NCI-H1092 (cell line): Measurements from ENCODE around the gene FIS1.
"Not testable (repeated sequence)": the region's sequence is repeated elsewhere in the genome, so short reads cannot be mapped to it uniquely, and the experiment has no call there.

Experiments
- DNase-seq: peaks from one replicate; lab custom pipeline; 2025; lab: John Stamatoyannopoulos, UW

The FIS1 gene

DNA sequence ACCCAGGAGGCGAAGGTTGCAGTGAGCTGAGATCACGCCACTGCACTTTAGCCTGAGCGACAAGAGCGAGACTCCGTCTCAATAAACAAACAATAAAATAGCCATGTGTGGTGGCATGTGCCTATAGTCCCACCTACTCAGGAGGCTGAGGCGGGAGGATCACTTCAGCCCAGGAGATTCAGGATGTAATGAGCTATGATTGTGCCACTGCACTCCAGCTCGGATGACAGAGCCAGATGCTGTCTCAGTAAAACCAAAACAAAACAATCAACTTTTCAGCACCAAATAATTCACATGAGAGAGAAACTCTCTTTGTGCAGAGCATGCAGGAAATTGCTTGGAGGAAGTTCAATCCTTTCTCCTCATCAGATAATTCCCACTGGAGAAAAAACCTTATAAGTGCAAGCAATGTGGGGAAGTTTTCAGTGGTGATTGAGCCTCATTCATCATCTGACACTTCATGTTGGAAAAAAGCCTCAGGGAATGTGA, 13.4 kb upstream of the FIS1 start:
- no peak for DNase-seq

DNA sequence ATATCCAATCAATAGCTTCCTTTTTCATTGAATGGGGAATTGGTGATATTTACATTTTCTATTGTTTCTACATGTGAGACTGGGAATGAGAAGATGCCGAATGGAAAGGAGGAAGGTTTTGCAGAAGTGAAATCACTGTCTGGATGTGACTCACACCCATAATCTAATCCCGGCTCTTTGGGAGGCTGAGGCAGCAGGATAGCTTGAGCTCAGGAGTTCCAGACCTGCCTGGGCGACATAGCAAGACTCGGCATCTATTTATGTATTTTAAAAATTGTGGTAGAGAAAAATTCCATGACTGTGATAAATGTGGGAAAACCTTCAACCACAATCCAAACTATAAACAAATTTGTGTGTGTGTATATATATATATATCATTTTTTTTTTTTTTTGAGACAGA, 10.9 kb upstream of the FIS1 start:
- DNase-seq, result no peak

DNA sequence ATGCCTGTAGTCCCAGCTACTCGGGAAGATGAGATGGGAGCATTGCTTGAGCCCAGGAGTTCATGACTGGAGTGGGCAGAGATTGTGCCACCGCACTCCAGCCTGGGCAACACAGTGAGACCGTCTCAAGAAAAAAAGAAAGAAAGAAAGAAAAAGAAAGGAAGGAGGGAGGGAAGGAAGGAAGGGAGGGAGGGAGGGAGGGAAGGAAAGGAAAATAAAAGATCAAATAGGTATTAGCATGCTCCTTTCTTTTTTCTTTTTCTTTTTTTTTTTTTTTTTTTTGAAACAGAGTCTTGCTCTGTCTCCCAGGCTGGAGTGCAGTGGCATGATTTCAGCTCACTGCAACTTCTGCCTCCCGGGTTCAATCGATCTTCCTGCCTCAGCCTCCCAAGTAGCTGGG, 8.3 kb upstream of the FIS1 start:
- not testable (repeated sequence) for DNase-seq

DNA sequence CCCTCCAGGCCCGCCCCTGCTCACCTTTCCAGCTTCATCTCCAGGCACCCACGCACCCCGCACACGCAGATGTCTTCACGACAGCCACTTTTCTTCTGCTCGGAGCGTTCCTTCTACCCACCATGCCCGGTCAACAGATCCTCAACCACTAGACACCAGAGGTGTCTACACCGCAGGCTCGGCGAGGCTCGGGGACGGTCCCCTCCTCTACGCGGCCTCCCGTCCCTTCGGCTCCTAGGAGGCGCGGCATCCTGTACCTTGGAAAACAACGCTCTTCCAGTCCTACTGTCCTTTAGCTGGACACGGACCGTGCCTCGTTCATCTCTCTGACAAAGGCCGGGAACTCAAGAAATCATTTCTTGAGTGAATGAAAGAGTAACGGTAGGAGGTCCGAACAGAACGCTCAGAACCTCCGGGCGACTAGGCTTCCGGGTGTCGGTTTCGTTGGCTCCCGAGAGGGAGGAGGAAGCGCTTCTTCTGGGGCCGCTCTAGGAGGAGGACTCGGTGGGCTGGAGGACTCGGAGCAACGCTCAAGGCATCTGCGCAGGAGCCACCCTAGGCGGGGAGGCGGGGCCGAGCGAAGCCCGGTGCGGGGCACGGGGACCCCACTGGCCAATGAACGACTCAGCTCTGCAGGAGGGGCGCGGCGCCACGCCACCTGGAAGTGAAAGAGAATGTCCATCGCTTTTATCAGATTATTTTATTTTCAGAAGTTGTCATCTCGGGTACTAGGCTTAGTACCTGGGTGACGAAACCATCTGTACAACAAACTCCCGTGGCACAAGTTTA, 7.2 kb upstream of the FIS1 start:
- peak; percentile 97 for DNase-seq

DNA sequence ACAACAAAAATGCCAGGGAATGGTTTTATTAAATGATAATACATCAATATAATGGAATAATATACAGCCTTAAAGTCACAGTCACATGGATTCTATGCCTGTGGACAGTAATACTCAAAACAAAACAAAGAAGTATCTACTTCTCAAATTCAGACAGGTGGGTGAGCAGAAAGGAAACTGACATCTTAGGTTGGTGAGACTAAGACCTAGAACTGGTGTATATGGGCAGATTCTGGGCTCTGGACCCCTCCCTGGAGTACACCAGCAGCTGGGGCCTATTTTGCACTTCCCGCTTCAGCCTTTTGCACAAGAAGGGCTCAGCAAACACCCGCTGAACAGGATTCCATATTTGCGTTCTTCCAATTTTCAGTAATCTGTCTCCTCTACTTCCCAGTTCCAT, 5.4 kb upstream of the FIS1 start:
- DNase-seq, result no peak

DNA sequence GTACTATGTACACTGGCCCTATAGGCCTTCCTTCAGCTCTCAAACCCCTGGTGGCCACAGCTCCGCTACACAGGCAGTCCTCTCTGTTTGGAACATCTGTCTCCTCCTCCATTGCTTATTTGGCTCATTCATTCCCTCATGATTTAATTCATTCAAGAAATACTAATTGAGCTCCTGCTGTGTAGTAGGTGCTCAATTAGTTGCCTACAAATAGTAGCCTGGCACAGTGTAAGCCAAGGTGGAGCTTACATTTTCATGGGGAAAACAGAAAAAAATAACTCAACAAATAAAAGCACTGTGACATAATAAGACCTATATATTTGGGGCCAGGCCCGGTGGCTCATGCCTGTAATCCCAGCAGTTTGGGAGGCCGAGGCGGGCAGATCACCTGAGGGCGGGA, 3.4 kb upstream of the FIS1 start:
- no peak for DNase-seq

DNA sequence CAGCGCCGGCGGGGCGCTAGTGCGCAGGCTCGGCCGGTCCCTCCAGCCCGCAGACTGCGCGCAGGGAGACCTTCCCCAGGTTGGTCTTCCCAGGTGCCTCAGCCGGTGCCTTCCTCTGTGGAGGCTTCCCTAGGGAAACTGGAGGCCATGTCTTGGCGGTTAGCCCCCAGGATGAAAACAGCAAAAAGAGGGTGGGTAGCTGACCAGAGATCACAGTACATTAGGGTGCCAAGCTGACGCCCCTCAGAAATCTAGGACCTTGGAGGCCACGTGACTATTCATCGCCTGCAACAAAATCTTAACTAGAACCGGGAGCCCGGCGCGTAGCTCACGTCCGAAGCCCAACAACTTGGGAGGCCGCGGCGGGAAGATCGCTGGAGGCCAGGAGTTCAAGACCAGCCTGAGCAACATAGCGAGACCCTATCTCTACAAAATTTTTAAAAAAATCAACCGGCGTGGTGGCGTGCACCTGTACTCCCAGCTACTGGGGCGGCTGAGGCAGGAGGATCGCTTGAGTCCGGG, 327 bp upstream of the FIS1 start:
- no peak for DNase-seq

DNA sequence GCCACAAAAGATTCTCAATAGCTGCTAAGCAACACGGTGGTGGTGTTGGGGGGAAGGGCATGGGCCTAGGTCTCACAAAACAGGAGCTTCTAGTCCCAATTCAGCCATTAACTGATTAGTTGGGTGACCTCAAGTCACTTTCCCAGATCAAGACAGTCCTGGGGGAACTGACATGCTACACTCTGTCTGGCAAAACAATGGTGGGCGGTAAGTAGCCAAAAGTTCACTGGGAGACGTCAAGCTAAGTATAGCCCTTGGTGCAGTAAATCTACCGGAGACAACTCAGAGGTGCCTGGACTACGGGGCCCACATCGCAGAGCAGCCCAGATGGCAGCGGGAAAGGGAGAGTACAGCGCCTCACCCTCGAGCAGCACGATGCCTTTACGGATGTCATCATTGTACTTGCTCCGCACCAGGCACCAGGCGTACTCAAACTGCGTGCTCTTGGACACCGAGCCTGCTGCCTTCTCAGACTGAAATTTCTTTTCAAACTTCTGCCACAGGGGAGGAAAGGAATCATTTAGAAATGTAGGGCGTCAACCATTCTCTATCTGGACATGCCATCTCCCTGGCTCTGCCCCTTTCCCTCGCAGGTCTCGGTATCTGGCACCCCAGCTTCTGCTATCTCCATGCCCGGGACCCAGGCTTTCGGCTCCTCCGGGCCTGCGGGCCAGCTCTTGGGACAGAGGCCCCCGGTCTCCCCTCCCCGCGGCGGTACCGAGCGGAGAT, 1.1 kb downstream of the FIS1 start:
- DNase-seq, result no peak

DNA sequence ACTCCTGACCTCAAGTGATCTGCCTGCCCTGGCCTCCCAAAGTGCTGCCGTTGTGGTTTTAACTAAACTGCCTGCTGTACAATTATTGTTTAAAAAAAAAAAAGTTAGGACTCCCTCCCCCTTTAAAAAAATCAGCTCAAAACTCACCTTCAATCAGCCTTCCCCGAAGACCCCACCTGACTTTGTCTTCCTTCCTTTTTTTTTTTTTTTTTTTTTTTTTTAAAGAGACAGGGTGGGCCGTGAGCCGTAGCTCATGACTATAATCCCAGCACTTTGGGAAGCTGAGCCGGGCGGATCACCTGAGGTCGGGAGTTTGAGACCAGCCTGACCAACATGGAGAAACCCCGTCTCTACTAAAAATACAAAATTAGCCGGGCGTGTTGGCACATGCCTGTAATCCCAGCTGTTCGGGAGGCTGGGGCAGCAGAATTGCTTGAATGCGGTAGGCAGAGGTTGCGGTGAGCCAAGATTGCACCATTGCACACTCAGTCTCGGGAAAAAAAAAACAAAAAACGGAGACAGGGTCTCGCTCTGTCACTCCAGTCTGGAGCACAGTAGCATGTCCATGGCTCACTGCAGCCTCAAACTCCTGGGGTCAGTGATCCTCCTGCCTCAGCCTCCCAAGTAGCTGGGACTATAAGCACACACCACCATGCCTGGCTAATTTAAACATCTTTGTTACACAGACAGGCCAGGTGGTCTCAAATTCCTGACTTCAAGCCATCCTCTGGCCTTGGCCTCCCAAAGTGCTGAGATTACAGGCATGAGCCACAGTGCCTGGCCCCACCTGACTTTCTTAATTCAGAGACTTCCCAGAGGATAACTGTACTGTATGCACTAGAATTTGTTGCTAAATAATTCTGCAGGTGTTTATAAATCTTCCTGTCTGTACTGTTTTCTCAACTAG, 3.2 kb downstream of the FIS1 start:
- DNase-seq, result no peak

DNA sequence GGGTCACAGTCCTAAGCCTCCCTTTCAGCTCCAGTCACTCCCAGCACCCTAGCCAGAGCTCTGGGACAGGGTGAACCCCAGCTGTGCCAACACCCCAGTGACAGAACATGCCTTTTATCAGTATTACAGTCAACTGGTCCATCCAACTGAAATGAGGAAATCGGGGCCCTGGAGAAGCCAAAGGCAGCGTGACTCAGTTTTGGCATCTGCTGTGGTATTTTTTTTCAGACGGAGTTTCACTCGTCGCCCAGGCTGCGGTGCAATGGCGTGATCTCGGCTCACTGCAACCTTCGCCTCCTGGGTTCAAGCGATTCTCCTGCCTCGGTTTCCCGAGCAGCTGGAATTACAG, 3.9 kb downstream of the FIS1 start:
- no peak for DNase-seq

DNA sequence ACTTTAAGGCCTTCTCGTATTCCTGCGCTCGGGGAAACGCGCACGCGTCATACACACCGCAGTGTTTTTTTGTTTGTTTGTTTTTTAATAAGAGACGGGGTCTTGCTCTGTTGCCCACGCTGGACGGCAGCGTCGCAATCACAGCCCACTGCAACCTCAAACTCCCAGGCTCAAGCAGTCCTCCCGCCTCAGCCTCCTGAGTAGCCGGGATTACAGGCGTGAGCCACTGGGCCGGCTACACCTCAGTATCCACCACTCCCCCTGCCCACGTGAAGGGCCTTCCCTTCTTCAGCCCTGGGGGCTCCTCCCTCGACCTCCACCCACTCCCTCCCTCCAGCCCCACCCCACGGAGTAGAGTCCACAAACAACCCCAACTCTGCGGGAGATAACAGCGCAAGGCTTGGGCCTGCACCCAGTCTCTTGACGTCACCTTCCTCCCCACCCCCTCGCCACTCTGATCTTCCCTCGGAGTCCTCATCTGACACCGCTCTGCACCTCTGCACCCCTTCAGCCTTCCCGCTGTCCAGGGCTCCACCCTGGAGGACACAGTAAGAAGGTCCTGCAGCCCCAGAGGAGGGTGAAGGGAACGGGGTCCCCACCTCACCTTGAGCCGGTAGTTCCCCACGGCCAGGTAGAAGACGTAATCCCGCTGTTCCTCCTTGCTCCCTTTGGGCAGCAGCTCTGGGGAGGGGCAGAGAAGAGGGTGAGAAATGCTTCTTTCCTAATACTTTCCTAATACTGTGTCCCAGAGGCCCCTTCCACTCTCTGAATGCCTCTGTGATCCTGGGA, 4.5 kb downstream of the FIS1 start:
- no peak for DNase-seq

DNA sequence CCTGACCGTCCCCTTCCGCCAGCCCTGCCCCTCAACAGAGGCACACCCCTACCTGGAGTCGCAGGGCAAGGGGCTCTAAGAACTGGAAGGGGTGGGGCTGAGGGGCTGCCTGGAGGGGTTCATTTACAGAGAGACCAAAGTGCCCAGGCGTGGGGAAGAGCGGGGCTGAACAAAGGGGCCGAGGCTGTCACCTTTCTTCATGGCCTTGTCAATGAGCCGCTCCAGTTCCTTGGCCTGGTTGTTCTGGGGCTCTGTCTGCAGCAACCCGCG, 5.0 kb downstream of the FIS1 start:
- no peak for DNase-seq

DNA sequence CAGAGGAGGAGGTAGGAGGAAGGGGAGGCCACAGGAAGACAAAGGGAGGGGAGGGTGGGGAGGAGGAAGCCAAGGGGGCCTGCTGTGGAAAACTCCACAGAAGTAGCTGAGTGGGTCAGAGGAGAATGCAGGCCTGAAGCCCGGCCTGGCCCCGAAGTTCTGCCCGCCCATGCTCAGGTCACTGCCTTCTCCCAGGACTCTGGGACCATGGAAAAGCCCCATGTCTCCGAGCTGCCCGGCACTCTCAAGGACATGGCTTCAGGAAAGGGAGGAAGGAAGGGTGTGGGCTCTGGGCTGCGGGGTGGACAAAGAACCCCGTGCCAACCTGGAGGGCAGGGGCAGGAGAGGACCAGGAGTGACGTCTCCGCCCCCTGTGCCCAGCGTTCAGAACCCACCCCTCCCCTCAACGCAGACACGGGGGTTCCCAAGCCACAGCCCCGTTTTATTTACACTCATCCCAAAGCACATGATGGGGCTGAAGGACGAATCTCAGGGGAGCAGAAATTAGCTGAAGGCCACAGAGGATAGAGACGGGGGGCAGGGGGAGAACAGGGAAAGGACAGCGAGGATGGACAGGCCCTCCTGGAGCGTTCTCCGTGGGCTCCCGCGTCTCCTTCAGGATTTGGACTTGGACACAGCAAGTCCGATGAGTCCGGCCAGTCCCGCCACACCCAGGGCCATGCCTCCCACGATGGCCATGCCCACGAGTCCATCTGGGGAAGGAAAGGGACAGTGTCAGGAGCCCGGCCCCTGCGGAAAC, 5.5 kb downstream of the FIS1 start:
- DNase-seq, result no peak

DNA sequence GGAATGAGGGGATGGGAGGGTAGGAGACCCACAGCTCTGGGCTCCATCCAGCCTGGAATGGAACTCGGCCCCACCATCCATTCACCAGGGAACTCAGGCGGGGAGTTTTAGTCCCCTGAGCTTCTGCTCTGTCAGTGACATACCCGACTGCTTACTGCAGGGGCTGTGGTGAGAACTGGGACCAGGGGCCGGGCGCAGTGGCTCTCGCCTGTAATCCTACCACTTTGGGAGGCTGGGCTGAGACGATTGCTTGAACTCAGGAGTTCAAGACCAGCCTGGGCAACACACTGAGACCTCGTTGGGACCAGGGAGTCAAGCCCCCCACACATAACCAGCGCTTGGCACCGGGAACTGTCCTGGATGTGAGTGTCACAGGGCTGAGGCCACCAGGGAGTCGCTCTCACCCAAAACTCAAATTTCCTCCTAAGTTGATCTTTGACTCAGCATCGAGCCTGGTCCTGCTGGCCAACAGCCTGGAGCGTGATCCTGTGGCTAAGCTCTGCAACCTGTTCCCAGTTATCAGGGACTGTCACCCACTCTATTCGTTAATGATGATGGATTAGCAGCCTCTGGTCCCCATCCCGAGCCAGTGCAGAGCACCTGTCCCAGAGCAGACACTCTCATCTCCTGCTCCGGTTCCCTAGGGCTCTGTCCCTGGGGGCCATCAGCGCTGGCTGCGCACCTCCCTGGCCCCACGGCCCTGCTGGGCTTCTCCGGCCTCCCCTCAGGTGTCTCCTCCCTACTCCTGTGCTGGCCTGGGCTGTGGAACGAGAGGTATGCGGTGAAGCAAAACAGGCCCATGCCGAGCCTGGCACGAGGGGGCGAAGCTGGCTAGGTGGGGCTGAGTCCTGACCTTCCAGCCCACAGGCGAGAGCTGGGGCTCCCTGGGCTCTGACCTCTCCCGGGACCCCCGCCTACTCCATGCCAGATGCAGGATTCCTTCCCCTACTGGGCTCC, 6.4 kb downstream of the FIS1 start:
- no peak for DNase-seq

DNA sequence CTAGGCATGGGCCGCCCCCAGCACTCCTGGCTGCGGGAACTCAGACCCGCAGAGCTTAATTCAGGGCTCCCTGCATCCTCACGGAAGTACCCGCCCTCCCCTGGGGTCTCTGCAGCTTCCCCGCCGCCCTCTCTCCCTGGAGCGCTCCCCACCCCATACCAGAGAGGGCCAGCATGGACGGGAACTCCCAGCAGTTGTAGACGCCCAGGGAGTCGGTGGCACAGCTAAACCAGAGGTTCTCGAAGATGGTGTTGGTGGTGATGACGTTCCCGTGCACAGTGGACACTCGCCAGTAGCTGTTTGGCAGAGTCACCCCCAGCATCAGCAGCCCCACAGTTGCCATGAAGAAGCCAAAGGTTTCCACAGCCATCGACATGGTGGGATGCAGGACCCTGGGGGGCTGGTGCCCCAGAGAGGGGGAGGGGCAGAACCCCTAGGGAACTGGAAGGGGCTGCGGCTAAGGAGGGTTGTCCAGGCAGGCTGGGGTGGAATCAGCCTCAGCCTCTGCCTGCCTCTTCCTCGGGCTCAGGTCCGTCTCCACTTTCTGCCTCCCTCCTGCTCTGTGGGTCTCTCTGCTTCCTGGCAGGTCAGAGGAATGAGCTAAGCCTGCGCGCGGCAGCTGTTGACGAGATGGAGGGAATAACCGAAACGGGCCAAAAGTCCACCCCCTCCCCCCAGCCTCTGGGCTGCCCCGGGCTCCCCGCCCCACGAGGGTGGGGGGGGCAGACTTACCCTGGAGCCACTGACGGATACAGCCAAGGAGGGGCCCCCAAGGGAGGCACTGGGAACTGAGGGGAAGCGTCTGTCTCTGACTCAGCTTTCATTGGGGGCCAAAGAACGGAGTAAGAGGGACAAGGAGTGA, 7.4 kb downstream of the FIS1 start, which contains the start of gene CLDN15:
Gene CLDN15 (minus strand): TSS at position 597 of the 862 bp plus-strand sequence. CDS start 221 bp downstream, at position 376.
- no peak for DNase-seq

DNA sequence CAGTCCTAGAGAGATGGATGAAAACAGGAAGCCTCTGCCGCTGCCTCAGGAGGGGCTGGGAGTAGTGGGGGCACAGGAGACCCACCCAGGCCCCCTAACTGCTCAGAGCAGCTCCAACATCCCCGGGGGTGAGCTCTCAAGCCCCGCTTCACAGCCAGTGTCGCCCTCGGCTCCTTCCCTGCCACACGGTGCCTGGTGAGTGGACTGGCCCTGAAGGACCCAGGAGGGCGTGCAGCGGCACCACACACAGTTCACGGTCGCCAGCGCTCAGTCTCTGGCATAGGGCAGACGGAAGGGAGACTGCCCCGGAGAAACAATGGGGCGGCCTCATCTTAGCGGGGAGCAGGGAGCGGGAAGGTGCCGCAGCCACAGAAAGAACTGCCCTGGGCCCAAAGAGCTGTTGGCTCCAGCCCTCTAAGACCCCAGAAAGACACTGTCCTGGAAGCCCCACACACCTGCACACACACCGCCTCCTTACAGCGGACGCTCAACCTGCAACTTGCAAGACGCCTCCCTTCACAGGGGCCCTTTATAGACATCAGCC, 8.5 kb downstream of the FIS1 start:
- DNase-seq, result no peak

DNA sequence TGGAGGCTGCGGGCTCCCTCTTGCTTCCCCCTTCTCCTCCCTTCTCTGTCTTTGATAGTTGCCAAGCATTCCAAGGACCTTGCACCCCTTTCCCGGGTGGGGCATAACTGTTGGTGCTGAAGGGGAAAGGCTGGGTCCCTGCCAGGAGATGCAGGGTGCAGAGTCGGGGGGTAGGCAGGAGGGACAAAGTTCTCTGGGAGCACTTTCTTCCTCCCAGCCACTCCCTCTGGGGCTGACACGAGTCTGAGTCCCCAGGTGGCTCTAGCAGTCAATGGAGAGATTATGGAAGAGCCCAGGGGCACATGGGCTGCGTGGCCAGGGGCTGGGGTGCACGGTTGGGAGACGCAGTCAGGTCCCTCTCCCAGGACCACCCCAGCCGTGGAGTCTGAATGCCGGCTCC, 9.4 kb downstream of the FIS1 start:
- DNase-seq, result no peak

DNA sequence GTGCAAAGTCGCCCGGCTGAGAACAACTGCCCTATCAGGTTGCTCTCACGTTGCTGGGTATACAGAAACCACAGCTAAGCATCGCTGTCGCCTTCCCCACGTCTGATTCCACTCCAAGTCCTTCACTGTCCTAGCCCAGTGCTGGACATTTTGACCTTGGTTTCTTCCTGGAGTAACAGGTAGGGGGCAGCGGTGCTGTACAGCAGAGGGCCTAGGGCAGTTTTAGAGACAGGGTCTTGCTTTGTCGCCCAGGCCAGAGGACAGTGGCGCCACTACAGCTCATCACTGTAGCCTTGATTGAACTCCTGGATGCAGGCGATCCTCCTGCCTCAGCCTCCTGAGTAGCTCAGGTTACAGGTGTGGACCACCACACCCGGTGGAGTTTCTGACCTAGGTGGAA, 9.8 kb downstream of the FIS1 start:
- DNase-seq, result no peak
